Activated T-cell treated with anti-CD3 and anti-CD28 coated beads, Interleukin-2, amount 50 U/mL, for 4 hours (primary cell): ENCODE results near the gene SLC9A9. TPM values are rescaled to one million over a fixed set of nuclear protein-coding genes. Genes with fewer than 3 reads are reported as not detected.
A peak's percentile ranks its signal among the peaks of the same experiment; 100 is the strongest.

Source experiments
- ATAC-seq, 2 donors: fragments of 200-7000 bp; cut with Tn5 transposase; one replicate each; pipeline ENCODE4 v1.10.0; 2021
- DNase-seq: peaks from one replicate; pipeline ENCODE4 v3.0.0-alpha.2; 2020
- H3K27me3 Mint-ChIP-seq: one replicate; pipeline ENCODE4 v1.8.0; 2021; ENCODE audit warnings: low read depth, mixed read lengths
- H3K36me3 Mint-ChIP-seq: one replicate; pipeline ENCODE4 v1.8.0; 2022; ENCODE audit warnings: mixed read lengths; ENCODE audit not compliant: insufficient read depth
- H3K4me1 Mint-ChIP-seq: one replicate; pipeline ENCODE4 v1.8.0; 2021; ENCODE audit warnings: low read depth, mixed read lengths
- H3K4me3 Mint-ChIP-seq: one replicate; pipeline ENCODE4 v1.8.0; 2021; ENCODE audit warnings: mild to moderate bottlenecking, moderate library complexity, mixed read lengths
- H3K9me3 Mint-ChIP-seq: one replicate; pipeline ENCODE4 v1.8.0; 2021; ENCODE audit warnings: mixed read lengths
- total RNA-seq, 3 donors: library from RNA; stranded (reverse); gene quantifications; one replicate each; pipeline ENCODE4 v1.2.1, GENCODE V29; 2021

Gene SLC9A9
- total RNA-seq, 3 donors from 2014 or later: 0.56 to 0.98 (median 0.87) TPM

DNA sequence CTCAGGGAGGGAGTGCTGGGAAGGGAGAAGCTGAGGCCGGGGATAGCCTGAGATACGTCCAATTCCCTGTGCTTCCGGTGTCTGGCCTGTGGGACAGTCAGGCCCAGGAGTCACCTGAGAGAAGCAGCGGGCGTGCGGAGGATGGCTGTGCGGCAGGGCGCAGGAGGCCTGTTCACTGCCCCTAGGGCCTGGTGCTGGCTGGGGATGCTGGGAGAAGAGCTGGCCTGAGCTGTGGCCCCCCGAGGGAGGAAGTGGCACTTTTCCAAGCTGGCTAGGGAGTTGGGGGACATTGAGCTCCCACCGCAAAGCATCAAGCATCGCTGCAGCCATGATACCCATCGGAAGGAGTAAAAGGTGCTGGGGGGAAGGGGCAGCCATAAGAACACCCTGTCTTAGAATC lies 619.9 kb downstream of the SLC9A9 start:
- Mint-ChIP-seq H3K36me3 (no peaks in the 10 kb centered on the region), H3K4me3 (no peak overlapping the region), H3K9me3 (no peaks in the 10 kb centered on the region), H3K27me3 (no peaks in the 10 kb centered on the region), H3K4me1 (no peaks in the 10 kb centered on the region)
- DNase-seq: no peak
- ATAC-seq: no peak

DNA sequence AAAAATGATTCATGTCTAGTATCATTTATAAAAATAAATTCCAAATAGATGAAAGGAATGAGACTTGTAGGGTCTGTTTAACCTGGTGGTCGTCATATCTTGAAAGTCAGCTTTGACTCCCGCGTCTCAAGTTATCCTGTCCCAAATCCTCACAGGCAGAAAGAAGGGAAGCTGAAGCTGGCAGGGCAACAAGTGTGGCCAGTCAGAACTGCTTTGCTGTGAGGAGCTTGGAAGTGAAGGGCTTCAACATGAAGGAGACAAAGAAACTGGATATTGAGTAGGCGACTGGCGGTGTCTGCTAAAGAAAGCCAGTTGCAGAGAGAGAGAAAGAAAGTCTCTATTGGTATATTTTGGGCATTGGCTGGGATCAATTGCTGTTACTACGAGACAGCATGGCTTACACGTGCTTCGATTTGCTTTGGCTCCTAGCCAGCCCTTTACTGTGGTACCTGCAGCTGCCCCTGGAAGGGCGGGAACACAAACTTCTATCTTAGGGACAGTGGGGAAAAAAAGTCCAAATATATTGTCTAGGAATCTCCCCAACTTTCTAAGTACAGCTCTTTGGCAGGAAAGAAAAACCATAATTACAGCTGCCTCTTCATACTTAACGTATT lies 621.5 kb downstream of the SLC9A9 start:
- no peak for DNase-seq
- no peak overlapping the region for H3K4me3 Mint-ChIP-seq
- H3K9me3 Mint-ChIP-seq: no peaks in the 10 kb centered on the region
- H3K4me1 Mint-ChIP-seq: no peaks in the 10 kb centered on the region
- H3K27me3 Mint-ChIP-seq: no peaks in the 10 kb centered on the region
- no peaks in the 10 kb centered on the region for H3K36me3 Mint-ChIP-seq
- no peak for ATAC-seq

DNA sequence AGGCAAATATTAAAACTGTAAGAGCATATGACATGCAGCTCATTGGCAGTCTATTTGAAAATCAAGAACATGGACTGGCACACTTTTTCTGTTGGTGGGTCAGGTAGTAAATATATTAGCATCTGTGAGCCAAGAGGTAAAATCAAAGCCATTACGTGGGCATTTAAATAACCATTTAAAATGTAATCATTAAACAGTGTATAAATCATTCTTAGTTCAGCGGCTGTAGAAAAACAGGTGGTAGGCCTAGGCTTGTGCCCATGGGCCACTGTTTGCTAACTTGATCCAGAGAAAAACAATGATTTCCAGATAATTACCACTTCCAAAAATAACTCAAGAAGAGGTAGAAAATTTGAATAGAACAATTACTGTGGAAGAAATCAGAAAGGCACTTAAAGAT lies 623.6 kb downstream of the SLC9A9 start:
- H3K4me1 Mint-ChIP-seq: no peaks in the 10 kb centered on the region
- DNase-seq: no peak
- H3K27me3 Mint-ChIP-seq: no peaks in the 10 kb centered on the region
- H3K36me3 Mint-ChIP-seq: no peaks in the 10 kb centered on the region
- no peak overlapping the region for H3K4me3 Mint-ChIP-seq
- no peak for ATAC-seq
- H3K9me3 Mint-ChIP-seq: no peaks in the 10 kb centered on the region

DNA sequence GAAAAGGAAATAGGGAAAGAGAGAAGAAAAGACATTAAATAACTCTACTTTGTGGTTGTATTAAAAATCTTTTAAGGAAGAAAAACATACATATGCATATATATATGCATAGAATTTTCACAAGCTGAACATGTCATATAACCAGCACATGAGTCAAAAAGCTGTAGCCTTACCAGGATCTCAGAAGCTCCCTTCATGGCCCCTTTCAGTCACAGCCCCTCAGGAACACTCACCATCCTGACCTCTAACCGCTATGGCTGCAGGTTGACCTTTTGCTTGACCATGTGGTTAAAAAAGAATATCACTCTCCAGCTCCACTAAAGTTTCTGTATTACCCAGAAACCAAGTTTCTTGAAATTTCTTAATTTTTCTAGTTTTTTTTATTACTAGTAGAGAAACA lies 625.3 kb downstream of the SLC9A9 start:
- peaks cover 2% of the 10 kb centered on the region for H3K4me1 Mint-ChIP-seq
- H3K4me3 Mint-ChIP-seq: no peak overlapping the region
- H3K27me3 Mint-ChIP-seq: no peaks in the 10 kb centered on the region
- H3K9me3 Mint-ChIP-seq: no peaks in the 10 kb centered on the region
- ATAC-seq: no peak
- no peaks in the 10 kb centered on the region for H3K36me3 Mint-ChIP-seq
- DNase-seq: no peak

DNA sequence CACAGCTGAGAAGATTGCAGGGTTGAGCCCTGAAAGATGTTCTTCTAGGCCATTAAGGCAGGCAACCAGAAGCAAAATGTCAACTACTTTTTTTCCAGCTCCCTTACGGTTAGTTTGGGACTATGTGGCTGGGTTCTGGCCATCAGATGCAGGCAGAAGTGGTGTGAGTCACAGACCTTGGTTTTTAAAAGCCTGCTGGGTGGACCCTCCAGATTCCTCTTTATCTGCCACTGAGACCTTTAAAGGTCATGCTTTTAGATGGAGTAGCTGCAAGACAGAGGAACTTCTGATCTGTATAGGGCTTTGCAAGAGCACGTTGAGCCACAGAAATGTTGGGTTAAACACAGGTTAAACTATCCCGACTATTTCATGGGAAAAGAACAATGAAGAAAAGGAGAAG lies 625.8 kb downstream of the SLC9A9 start:
- no peak for ATAC-seq
- H3K4me3 Mint-ChIP-seq: no peak overlapping the region
- no peak for DNase-seq
- H3K9me3 Mint-ChIP-seq: no peaks in the 10 kb centered on the region
- H3K27me3 Mint-ChIP-seq: no peaks in the 10 kb centered on the region
- peaks cover 3% of the 10 kb centered on the region for H3K4me1 Mint-ChIP-seq
- no peaks in the 10 kb centered on the region for H3K36me3 Mint-ChIP-seq

DNA sequence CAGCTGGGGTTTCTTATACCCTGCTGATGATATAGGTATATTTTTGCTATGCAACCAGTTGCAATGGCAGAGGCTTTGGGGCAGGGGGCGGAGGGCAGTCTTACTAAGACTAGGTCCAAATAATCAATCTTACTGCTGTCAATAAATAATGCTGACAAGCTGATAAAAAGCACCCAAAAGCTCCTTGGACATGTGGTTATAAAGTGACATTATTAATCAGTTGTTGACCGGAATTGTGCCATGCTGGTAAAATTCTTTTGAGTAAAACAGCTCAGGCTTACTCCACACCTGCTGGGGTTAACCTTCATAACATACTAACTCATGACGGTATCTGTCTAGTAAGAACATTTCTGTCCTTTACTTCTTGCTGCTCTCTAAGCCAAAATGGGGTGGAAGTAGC lies 626.8 kb downstream of the SLC9A9 start:
- no peak for ATAC-seq
- Mint-ChIP-seq H3K4me3 (no peak overlapping the region), H3K27me3 (no peaks in the 10 kb centered on the region), H3K4me1 (peaks cover 11% of the 10 kb centered on the region), H3K9me3 (no peaks in the 10 kb centered on the region), H3K36me3 (no peaks in the 10 kb centered on the region)
- no peak for DNase-seq

DNA sequence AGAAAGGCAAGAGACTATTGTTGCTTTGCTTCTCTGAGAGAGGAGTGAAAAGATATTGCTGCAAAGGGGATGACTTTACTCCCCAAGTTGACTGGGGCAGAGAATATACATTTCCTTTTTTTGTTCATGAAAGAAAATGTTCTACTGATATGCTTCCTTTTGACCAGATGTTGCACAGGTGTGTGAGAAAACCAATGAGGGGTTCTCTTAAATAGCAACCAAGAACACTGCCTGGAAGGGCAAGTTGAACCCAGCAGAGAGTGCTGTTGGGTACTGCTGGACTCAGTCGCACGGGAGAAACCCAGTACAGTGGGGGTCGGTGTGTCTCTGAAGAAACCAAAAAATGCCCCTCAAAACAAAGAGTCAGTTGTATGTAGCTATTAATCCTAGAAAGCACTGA lies 627.5 kb downstream of the SLC9A9 start:
- no peak overlapping the region for H3K4me3 Mint-ChIP-seq

DNA sequence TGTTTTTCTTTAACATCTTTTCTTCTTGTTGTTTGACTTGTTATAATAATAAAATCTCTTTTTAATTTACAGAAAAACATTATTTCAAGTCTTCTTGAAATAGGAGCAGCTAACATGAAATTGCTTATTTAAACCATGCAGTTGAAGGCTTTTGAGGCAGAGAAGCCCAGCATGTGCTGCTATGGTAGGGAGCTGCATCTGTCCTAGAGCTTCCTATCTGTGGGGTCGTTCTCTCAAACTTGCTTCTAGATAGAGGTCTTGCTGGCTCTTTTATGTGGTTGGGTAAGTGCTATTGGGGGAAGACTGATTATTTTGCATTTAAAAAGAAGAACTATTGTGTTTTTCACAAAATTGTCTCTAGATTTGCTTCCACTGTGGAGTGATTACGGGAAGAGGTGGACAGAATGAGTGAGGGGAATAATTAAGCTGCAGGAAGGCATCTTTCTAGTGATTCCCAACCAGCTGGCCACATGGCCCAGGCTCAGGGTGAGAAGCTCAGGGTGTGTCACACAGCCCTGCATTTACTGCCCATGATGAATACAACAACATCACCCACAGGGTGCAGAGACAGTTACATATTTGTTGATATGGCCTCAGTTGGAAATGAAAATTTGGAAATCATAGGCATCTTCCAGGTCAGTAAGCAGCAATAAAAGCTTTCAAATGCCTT lies 630.0 kb downstream of the SLC9A9 start:
- no peak for ATAC-seq
- Mint-ChIP-seq H3K4me1 (peaks cover 14% of the 10 kb centered on the region), H3K4me3 (no peak overlapping the region), H3K36me3 (no peaks in the 10 kb centered on the region), H3K27me3 (no peaks in the 10 kb centered on the region), H3K9me3 (no peaks in the 10 kb centered on the region)
- no peak for DNase-seq

More for the DNA sequence above, 627.5 kb downstream of the SLC9A9 start:
- no peaks in the 10 kb centered on the region for H3K9me3 Mint-ChIP-seq
- H3K4me1 Mint-ChIP-seq: peaks cover 14% of the 10 kb centered on the region
- no peaks in the 10 kb centered on the region for H3K36me3 Mint-ChIP-seq
- no peak for DNase-seq
- ATAC-seq: no peak
- H3K27me3 Mint-ChIP-seq: no peaks in the 10 kb centered on the region

DNA sequence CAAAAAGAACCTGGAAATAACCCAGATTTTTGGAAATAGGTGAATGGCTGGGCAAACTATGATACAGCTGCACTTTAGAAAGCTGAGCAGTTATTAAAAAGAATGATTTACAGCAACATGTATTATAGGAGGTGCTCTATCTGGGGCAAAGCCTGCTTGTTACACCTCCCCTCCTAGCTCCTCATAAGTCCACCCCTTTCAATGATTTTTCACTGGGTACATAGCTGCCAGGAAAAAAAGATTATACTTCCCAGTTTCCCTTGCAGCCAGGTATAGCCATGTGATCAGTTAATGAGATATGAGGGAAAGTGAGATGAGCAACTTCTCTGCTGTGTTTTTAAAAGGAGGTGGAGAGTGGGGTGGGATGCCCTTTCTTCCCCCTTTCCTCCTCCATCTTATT lies 631.0 kb downstream of the SLC9A9 start:
- Mint-ChIP-seq H3K27me3 (no peaks in the 10 kb centered on the region), H3K36me3 (no peaks in the 10 kb centered on the region), H3K9me3 (no peaks in the 10 kb centered on the region), H3K4me3 (no peak overlapping the region), H3K4me1 (peaks cover 14% of the 10 kb centered on the region)
- DNase-seq (no peak), ATAC-seq (no peak)

DNA sequence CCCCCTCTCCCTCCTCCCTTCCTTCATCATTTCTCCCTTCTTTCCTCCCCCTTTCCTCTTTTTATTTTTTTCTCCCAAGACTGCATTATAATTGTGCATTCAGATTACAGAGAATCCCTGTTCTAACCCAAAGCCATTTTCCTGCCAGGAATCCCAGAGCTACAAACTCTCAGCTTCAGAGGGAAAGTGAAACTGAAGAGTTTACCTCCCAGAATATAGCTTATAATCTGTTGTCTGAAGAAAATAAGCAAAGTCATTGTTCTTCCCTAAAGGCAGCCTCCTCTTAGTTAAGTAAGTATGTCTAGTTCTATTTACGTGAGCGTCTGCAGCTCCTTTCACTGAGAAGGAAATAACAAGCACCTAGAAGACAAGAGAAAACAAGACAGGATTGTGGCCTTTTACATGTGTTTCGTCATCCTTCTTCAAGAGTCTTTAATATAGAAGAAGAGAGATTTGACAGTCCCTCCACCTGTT lies 631.5 kb downstream of the SLC9A9 start:
- Mint-ChIP-seq H3K27me3 (no peaks in the 10 kb centered on the region), H3K4me1 (peaks cover 14% of the 10 kb centered on the region), H3K9me3 (no peaks in the 10 kb centered on the region), H3K36me3 (no peaks in the 10 kb centered on the region), H3K4me3 (peak overlapping the region; percentile 14)
- DNase-seq: no peak
- no peak for ATAC-seq

Other genes starting within 250 kb of the SLC9A9 start
- gene DIPK2A, start 123.4 kb upstream of the SLC9A9 start, total RNA-seq: 1 to 10 TPM; 7.3 to 8.5 (median 8.0) TPM